Keratinocyte (primary cell): ENCODE results near the gene ATP8B1. TPM values are rescaled to one million over a fixed set of nuclear protein-coding genes. Genes with fewer than 3 reads are reported as not detected.

Source experiments
- DNase-seq: peaks from one replicate; pipeline ENCODE4 v3.0.0-alpha.2; 2011; ENCODE audit warnings: low read depth, missing footprints, low spot score
- FAIRE-seq: peaks from 2 replicates; lab custom pipeline; 2011; peaks lifted over from hg19 to GRCh38; lab: Jason Lieb, UNC
- H2AFZ ChIP-seq: 2 replicates; pipeline ENCODE4 v1.6.0; 2012; ENCODE audit warnings: low read length, control low read depth, inconsistent platforms; ENCODE audit not compliant: control insufficient read depth
- H3K27ac ChIP-seq: 2 replicates; pipeline ENCODE4 v1.5.1; 2011; ENCODE audit warnings: low read length; ENCODE audit not compliant: control insufficient read depth, insufficient read depth
- H3K27me3 ChIP-seq: 3 replicates; pipeline ENCODE4 v1.6.0; 2011; ENCODE audit warnings: low read length; ENCODE audit not compliant: control insufficient read depth, insufficient read depth; ENCODE audit errors: extremely low read depth
- H3K36me3 ChIP-seq, 2 experiments: 2 replicates in 1 of 2; 3 replicates in 1 of 2; pipeline ENCODE4 v1.5.1; 2011; ENCODE audit warnings: low read length in 2 of 2, mild to moderate bottlenecking in 1 of 2; ENCODE audit not compliant: control insufficient read depth in 2 of 2, insufficient read depth in 2 of 2; ENCODE audit errors: extremely low read depth in 1 of 2
- H3K4me1 ChIP-seq: 3 replicates; pipeline ENCODE4 v1.5.1; 2011; ENCODE audit warnings: low read length; ENCODE audit not compliant: control insufficient read depth, insufficient read depth; ENCODE audit errors: extremely low read depth
- H3K4me2 ChIP-seq: 3 replicates; pipeline ENCODE4 v1.6.0; 2011; ENCODE audit warnings: low read depth, low read length; ENCODE audit not compliant: control insufficient read depth, insufficient read depth; ENCODE audit errors: extremely low read depth
- H3K4me3 ChIP-seq, 3 experiments: fragments of 200-600 bp in 1 of 3; sonication (generic) in 1 of 3; 2 replicates in 2 of 3; 3 replicates in 1 of 3; pipeline ENCODE4 v1.5.1; 2011 to 2016; ENCODE audit warnings: low read length in 3 of 3, mild to moderate bottlenecking in 3 of 3, control low read depth in 2 of 3, inconsistent platforms in 1 of 3, low read depth in 1 of 3, mixed read lengths in 1 of 3, mixed run types in 1 of 3, moderate library complexity in 1 of 3; ENCODE audit not compliant: control insufficient read depth in 2 of 3, insufficient read depth in 2 of 3; ENCODE audit errors: extremely low read depth in 1 of 3
- H3K79me2 ChIP-seq: 2 replicates; pipeline ENCODE4 v1.6.0; 2012; ENCODE audit warnings: low read length; ENCODE audit not compliant: control insufficient read depth, insufficient read depth
- H3K9ac ChIP-seq: 3 replicates; pipeline ENCODE4 v1.6.0; 2011; ENCODE audit warnings: low read length; ENCODE audit not compliant: control insufficient read depth, insufficient read depth; ENCODE audit errors: extremely low read depth
- H3K9me1 ChIP-seq: 3 replicates; pipeline ENCODE4 v1.6.0; 2011; ENCODE audit warnings: low read length; ENCODE audit not compliant: control insufficient read depth, insufficient read depth; ENCODE audit errors: extremely low read depth
- H3K9me3 ChIP-seq: 2 replicates; pipeline ENCODE4 v1.5.1; 2012; ENCODE audit warnings: low read depth, low read length; ENCODE audit not compliant: control insufficient read depth
- H4K20me1 ChIP-seq: 3 replicates; pipeline ENCODE4 v1.6.0; 2011; ENCODE audit warnings: low read length; ENCODE audit not compliant: control insufficient read depth, insufficient read depth; ENCODE audit errors: extremely low read depth
- CTCF ChIP-seq, 3 experiments: IDR thresholded peaks in 1 of 3; conservative IDR thresholded peaks in 1 of 3; optimal IDR thresholded peaks in 1 of 3; 2 replicates in 2 of 3; 3 replicates in 1 of 3; pipeline versions ENCODE3 to v1.5.1; 2011; ENCODE audit warnings: low read length in 3 of 3, mild to moderate bottlenecking in 3 of 3, moderate library complexity in 2 of 3, control low read depth in 1 of 3, inconsistent platforms in 1 of 3; ENCODE audit not compliant: insufficient read depth in 2 of 3; ENCODE audit errors: extremely low read depth in 1 of 3
- EZH2 ChIP-seq: IDR thresholded peaks from one replicate; pipeline ENCODE4 v1.6.1; 2012; ENCODE audit warnings: inconsistent platforms, mild to moderate bottlenecking, low read length, moderate library complexity
- dilution Hi-C: fragments of 300-500 bp; cut with MboI; formaldehyde crosslinking; loops from one replicate; pipeline ENCODE4 v1.7.0; 2020; ENCODE audit warnings: low sequenced_read_pairs; ENCODE audit not compliant: extremely low pct_ligation_motif_present
- polyA plus RNA-seq, 5 experiments: library from polyadenylated mRNA; depleted of rRNA in 3 of 5; stranded (reverse) in 3 of 5; stranded (forward) in 1 of 5; unstranded in 1 of 5; fragments of >200 nt; gene quantifications; 1 replicate in 1 of 5; 2 replicates in 3 of 5; 3 replicates in 1 of 5; pipeline versions ENCODE4 v1.2.1 to v1.2.3, GENCODE V29; 2011 to 2012; ENCODE audit warnings: missing spikeins in 2 of 5, low read depth in 1 of 5, low replicate concordance in 1 of 5

Gene ATP8B1
- polyA plus RNA-seq, 1 donor (not counting 4 experiments of a cell fraction or from before 2014, with no cell fraction given): 20.4 TPM

DNA sequence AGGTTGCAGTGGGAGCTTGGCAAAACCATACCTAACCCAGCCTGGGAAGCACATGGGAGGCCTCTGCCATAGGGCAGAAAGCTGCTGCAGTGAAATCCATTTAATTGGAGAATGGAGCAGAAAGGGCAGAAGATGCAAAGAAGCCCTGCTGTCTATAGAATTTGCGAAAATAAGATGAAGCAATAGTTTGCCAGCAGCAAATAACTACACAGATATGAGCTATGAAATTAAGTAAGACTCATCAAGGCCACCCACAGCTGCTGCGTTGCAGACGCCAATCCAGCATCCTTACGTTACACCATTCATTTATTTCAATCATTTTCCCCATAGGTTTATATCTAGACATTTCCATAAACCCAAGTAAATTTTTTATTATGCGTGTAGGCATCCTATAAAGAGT, 21.1 kb downstream of the ATP8B1 start:
- H3K27me3 ChIP-seq: no peaks in the 10 kb centered on the region
- H3K4me1 ChIP-seq: peaks cover 26% of the 10 kb centered on the region
- DNase-seq (no peak), FAIRE-seq (no peak)
- no peak overlapping the region for H2AFZ ChIP-seq
- no peak overlapping the region for H3K9ac ChIP-seq
- no peaks in the 10 kb centered on the region for H3K9me3 ChIP-seq
- no peaks in the 10 kb centered on the region for H3K9me1 ChIP-seq
- dilution Hi-C loops: no loop called here
- H3K36me3 ChIP-seq: no peaks in the 10 kb centered on the region
- no peak overlapping the region for H3K27ac ChIP-seq
- H3K4me3 ChIP-seq: no peak overlapping the region
- peaks cover 18% of the 10 kb centered on the region for H3K79me2 ChIP-seq
- TF ChIP-seq CTCF (optimal IDR thresholded peaks at IDR 0.05 in 1 of 3, IDR thresholded peaks at IDR 0.05 in 1 of 3, conservative IDR thresholded peaks at IDR 0.05 in 1 of 3; ENCODE audit: extremely low read depth in 1 of 3, insufficient read depth in 2 of 3, low read length in 3 of 3): no peak
- no peak for TF ChIP-seq EZH2
- no peaks in the 10 kb centered on the region for H4K20me1 ChIP-seq
- no peak overlapping the region for H3K4me2 ChIP-seq

GRCh38 chr18:57780706-57781347, 22.3 kb downstream of the ATP8B1 start:
- TF ChIP-seq EZH2 (no peak), CTCF (optimal IDR thresholded peaks at IDR 0.05 in 1 of 3, IDR thresholded peaks at IDR 0.05 in 1 of 3, conservative IDR thresholded peaks at IDR 0.05 in 1 of 3; ENCODE audit: extremely low read depth in 1 of 3, insufficient read depth in 2 of 3, low read length in 3 of 3) (no peak)
- H3K9me3 ChIP-seq: no peaks in the 10 kb centered on the region
- peaks cover 36% of the 10 kb centered on the region for H3K4me1 ChIP-seq
- H3K9ac ChIP-seq: no peak overlapping the region
- FAIRE-seq (no peak), DNase-seq (no peak)
- H3K36me3 ChIP-seq: no peaks in the 10 kb centered on the region
- H3K79me2 ChIP-seq: peaks cover 11% of the 10 kb centered on the region
- H4K20me1 ChIP-seq: no peaks in the 10 kb centered on the region
- no peak overlapping the region for H2AFZ ChIP-seq
- no peak overlapping the region for H3K27ac ChIP-seq
- no peak overlapping the region for H3K4me2 ChIP-seq
- H3K27me3 ChIP-seq: no peaks in the 10 kb centered on the region
- H3K4me3 ChIP-seq: no peak overlapping the region
- H3K9me1 ChIP-seq: no peaks in the 10 kb centered on the region
- dilution Hi-C loops: no loop called here
